DND-41 (cell line): ENCODE measurements around the gene SPRR2A.

ENCODE experiments used
- ATAC-seq: fragments of 200-7000 bp; cut with Tn5 transposase; 3 replicates; pipeline ENCODE4 v1.9.1; 2021; ENCODE audit warnings: low read depth; ENCODE audit not compliant: insufficient read depth
- DNase-seq: peaks from one replicate; pipeline ENCODE4 v3.0.0-alpha.2; 2020
- H2AFZ ChIP-seq: 2 replicates; pipeline ENCODE4 v1.6.0; 2012; ENCODE audit warnings: low read depth, low read length
- H3K27ac ChIP-seq: 2 replicates; pipeline ENCODE4 v1.5.1; 2012; ENCODE audit warnings: low read length, inconsistent platforms
- H3K27me3 ChIP-seq: fragments of 200-600 bp; sonication (generic); 2 replicates; pipeline ENCODE4 v1.6.0; 2012; ENCODE audit warnings: low read length, mild to moderate bottlenecking, inconsistent platforms; ENCODE audit not compliant: insufficient read depth, poor library complexity
- H3K36me3 ChIP-seq: 2 replicates; pipeline ENCODE4 v1.5.1; 2012; ENCODE audit warnings: low read length, inconsistent platforms; ENCODE audit not compliant: insufficient read depth
- H3K4me1 ChIP-seq: 2 replicates; pipeline ENCODE4 v1.5.1; 2012; ENCODE audit warnings: mild to moderate bottlenecking, low read length; ENCODE audit not compliant: insufficient read depth
- H3K4me2 ChIP-seq: 2 replicates; pipeline ENCODE4 v1.6.0; 2012; ENCODE audit warnings: mild to moderate bottlenecking, moderate library complexity, low read length, inconsistent platforms; ENCODE audit not compliant: insufficient read depth
- H3K4me3 ChIP-seq, 2 experiments: fragments of 200-600 bp in 1 of 2; shearing (Covaris generic) in 1 of 2; 2 replicates each; pipeline ENCODE4 v1.5.1; 2012 to 2016; ENCODE audit warnings: inconsistent platforms in 2 of 2, low read length in 2 of 2, mild to moderate bottlenecking in 2 of 2, low read depth in 1 of 2, moderate library complexity in 1 of 2
- H3K79me2 ChIP-seq: 2 replicates; pipeline ENCODE4 v1.6.0; 2012; ENCODE audit warnings: low read length, inconsistent platforms; ENCODE audit not compliant: insufficient read depth
- H3K9ac ChIP-seq: 2 replicates; pipeline ENCODE4 v1.6.0; 2012; ENCODE audit warnings: low read depth, mild to moderate bottlenecking, inconsistent platforms, low read length, moderate library complexity
- H3K9me3 ChIP-seq: 2 replicates; pipeline ENCODE4 v1.5.1; 2012; ENCODE audit warnings: low read length, moderate library complexity, mild to moderate bottlenecking, inconsistent platforms; ENCODE audit not compliant: insufficient read depth, severe bottlenecking
- H4K20me1 ChIP-seq: 2 replicates; pipeline ENCODE4 v1.6.0; 2012; ENCODE audit warnings: low read length; ENCODE audit not compliant: insufficient read depth
- CTCF ChIP-seq: IDR thresholded peaks from 2 replicates; pipeline ENCODE4 v1.5.1; 2012; ENCODE audit warnings: borderline replicate concordance, low read length, moderate library complexity, mild to moderate bottlenecking; ENCODE audit not compliant: poor library complexity, severe bottlenecking; ENCODE audit errors: extremely low read depth
- EZH2 ChIP-seq: IDR thresholded peaks from 3 replicates; pipeline ENCODE4 v1.6.1; 2012; ENCODE audit warnings: borderline replicate concordance, low read depth, mild to moderate bottlenecking, moderate library complexity, low read length, inconsistent platforms; ENCODE audit not compliant: severe bottlenecking

The SPRR2A gene

DNA sequence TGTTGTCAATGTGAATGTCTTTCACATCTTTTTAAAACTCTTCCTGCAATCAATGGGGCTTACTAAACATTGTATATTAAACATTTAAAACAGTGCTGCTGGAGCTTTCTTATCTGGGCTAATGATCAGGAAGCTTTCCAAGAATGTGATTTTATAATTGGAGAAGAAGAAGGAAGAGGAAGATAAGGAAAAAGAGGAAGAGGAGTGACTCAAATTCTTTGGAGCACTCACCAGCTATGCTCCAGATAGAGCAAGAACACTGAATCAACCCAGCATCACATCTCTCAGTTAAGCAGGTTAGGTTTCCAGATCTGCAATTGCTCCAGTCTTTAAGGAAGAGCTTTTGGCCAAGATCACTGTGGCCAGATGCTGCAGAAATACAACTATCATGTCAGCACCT, 38.5 kb upstream of the SPRR2A start:
- Histone ChIP-seq H3K9ac (no peak overlapping the region), H3K27ac (no peak overlapping the region), H3K9me3 (no peaks in the 10 kb centered on the region), H3K4me3 (no peak overlapping the region), H4K20me1 (no peaks in the 10 kb centered on the region), H3K4me2 (no peak overlapping the region), H3K36me3 (no peaks in the 10 kb centered on the region), H3K79me2 (no peaks in the 10 kb centered on the region), H3K4me1 (no peaks in the 10 kb centered on the region), H2AFZ (no peak overlapping the region), H3K27me3 (no peaks in the 10 kb centered on the region)
- ATAC-seq (no peak), DNase-seq (no peak)
- no peak for TF ChIP-seq CTCF
- no peak for TF ChIP-seq EZH2

DNA sequence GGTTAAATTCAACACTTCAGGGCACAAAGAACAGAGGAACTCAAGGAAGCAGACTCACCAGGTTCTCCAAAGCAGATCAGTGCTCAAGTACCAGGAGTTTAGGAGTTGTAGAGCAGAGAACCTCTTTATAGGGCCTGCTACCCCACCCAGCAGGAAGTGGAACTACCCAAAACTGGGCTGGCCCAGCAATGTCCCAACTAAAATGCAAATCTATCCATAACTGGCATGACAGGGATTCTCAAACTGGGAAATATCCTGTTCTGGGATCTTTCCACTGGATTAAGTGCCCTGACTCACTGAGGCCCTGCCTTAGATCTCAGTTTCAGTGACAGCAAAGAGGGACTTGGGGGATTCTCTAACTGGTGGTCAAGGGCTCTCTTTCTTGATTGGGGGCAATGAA, 37.1 kb upstream of the SPRR2A start, which contains the start of gene SPRR2E:
SPRR2E (minus strand) TSS at position 101 of the 400 bp plus-strand sequence. CDS start 775 bp downstream, outside the sequence.
- no peak within 1 kb of the TSS for H3K4me2 ChIP-seq
- no peak for TF ChIP-seq CTCF
- TF ChIP-seq EZH2 = no peak
- no peak within 1 kb of the TSS for H3K9ac ChIP-seq
- H3K4me1 ChIP-seq = no peaks in the 10 kb centered on the region
- H3K27me3 ChIP-seq = no peaks in the 10 kb centered on the region
- ATAC-seq = no peak
- H3K9me3 ChIP-seq = no peaks in the 10 kb centered on the region
- no peak within 1 kb of the TSS for H3K27ac ChIP-seq
- DNase-seq = no peak
- H3K4me3 ChIP-seq = no peak within 1 kb of the TSS
- H4K20me1 ChIP-seq = no peaks in the 10 kb centered on the region
- no peak within 1 kb of the TSS for H2AFZ ChIP-seq
- H3K79me2 ChIP-seq = no peaks in the 10 kb centered on the region
- H3K36me3 ChIP-seq = no peaks in the 10 kb centered on the region

- Histone ChIP-seq H3K9ac (no peak overlapping the region), H3K4me3 (no peak overlapping the region), H3K4me1 (no peaks in the 10 kb centered on the region), H3K9me3 (no peaks in the 10 kb centered on the region), H3K79me2 (no peaks in the 10 kb centered on the region), H3K4me2 (no peak overlapping the region), H2AFZ (no peak overlapping the region), H4K20me1 (no peaks in the 10 kb centered on the region), H3K36me3 (no peaks in the 10 kb centered on the region), H3K27ac (no peak overlapping the region), H3K27me3 (peaks cover 2% of the 10 kb centered on the region)
- ATAC-seq (no peak), DNase-seq (no peak)
- TF ChIP-seq CTCF = no peak
- TF ChIP-seq EZH2 = no peak
Observed at GRCh38 chr1:153087652-153088051, 30.3 kb upstream of the SPRR2A start.

DNA sequence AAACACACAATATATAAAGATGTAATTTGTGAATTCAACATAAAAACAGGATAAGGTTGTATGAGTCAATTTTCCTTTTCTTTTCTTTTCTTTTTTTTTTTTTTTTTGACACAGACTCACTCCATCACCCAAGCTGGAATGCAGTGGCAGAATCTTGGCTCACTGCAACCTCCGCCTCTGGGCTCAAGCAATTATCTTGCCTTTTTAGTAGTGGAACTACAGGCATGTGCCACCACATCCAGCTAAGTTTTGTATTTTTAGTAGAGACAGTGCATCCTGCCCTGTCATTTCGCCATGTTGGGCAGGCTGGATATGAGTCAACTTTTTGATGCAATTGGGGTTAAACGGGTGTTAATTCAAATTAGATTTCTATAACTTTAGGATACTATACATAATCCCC, 24.4 kb upstream of the SPRR2A start:
- ATAC-seq (no peak), DNase-seq (no peak)
- no peak overlapping the region for H3K4me2 ChIP-seq
- H3K36me3 ChIP-seq = no peaks in the 10 kb centered on the region
- peaks cover 2% of the 10 kb centered on the region for H3K27me3 ChIP-seq
- H3K9ac ChIP-seq = no peak overlapping the region
- H3K9me3 ChIP-seq = no peaks in the 10 kb centered on the region
- H3K4me1 ChIP-seq = no peaks in the 10 kb centered on the region
- H4K20me1 ChIP-seq = no peaks in the 10 kb centered on the region
- no peak overlapping the region for H3K27ac ChIP-seq
- no peak overlapping the region for H2AFZ ChIP-seq
- no peak overlapping the region for H3K4me3 ChIP-seq
- H3K79me2 ChIP-seq = no peaks in the 10 kb centered on the region
- no peak for TF ChIP-seq EZH2
- no peak for TF ChIP-seq CTCF
